HUDEP-2 (cell line): ENCODE measurements around the gene NCBP2L.
A peak's percentile ranks its signal among the peaks of the same experiment; 100 is the strongest.
"Not testable (repeated sequence)": the region's sequence is repeated elsewhere in the genome, so short reads cannot be mapped to it uniquely, and the experiment has no call there.

ENCODE experiments used
- DNase-seq, 76 experiments: peaks; one replicate each; lab custom pipeline; 2025; ENCODE audit not compliant: unreplicated experiment in 76 of 76; lab: John Stamatoyannopoulos, UW

NCBP2L gene

DNA sequence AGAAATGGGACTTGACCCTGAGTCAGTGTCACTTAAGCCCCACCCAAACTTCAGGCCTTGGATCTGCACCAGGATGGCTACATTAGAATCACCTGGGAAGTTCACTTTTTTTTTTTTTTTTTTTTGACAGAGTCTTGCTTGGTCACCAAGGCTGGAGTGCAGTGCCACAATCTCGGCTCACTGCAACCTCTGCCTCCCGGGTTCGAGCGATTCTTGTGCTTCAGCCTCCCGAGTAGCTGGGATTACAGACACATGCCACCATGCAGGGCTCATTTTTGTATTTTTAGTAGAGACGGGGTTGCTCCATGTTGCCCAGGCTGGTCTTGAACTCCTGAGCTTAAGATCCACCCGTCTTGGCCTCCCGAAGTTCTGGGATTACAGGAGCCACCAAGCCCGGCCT lies 3.0 kb downstream of the NCBP2L start:
- no peak for DNase-seq

DNA sequence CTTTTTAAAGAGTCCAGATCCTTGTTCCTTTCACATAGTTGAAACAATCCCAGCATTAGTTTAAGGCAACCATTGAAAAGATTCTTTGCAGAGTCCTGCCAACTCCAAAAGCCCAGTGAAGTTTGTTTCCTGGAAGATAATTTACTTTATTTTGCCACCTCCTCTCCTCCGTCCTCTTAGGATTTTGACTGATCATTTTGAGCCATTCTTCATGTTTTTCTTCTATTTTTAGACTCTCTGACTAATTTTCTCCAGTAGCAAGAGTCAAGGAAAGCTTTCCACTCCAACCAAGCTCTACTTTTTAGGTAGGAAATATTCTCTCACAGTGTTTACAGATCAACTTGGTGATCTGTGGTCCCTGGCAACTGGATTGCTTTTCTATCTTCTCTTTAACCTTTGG lies 10.3 kb downstream of the NCBP2L start:
- DNase-seq, result no peak

DNA sequence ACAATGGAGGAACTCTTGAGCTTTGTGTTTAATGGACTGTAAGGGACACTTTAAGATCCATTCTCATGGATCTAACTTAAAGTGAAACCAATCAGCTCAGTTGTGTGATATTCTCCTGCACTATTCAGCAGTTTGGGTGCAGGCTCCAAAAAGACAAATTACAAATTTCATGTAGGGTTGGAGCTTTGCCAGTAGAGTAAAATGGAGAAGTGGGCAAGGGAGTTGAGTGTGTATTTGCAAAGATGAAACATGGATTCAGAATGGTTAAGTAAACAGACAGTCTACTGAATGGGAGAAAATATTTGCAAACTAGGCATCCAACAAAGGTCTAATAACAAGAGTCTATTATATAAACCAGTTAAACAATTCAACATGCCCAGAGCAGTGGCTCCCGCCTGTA lies 26.9 kb downstream of the NCBP2L start:
- no peak for DNase-seq

DNA sequence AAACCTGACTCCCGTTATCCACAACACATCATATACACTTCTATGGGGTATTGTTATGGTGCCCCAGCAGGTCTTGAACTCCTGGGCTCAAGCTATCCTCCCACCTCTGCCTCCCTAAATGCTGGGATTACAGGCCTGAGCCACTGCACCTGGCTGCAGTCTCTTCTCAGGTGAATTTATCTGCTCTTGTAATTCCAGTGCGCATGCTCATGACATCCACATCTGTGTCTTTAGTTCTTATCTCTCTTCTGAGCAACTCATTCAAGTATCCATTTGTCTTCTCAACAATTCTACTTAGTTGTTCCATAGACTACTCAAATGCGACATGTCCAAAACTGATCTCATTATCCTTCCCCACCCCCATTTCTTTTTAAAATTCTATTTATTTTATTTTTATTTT lies 27.6 kb downstream of the NCBP2L start:
- DNase-seq, result no peak

DNA sequence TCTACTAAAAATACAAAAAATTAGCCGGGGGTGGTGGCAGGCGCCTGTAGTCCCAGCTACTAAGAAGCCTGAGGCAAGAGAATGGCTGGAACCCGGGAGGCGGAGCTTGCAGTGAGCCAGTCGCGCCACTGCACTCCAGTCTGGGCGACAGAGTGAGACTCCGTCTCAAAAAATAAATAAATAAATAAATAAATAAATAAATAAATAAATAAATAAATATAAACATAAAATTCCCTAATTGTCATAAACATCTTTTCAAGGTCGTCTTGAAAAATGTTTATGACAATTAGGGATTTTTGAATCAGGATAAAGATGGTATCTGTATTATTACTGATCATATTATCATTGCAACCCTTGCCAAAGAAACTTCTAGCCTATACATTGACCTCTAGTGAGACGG lies 32.5 kb downstream of the NCBP2L start:
- not testable (repeated sequence) for DNase-seq

DNA sequence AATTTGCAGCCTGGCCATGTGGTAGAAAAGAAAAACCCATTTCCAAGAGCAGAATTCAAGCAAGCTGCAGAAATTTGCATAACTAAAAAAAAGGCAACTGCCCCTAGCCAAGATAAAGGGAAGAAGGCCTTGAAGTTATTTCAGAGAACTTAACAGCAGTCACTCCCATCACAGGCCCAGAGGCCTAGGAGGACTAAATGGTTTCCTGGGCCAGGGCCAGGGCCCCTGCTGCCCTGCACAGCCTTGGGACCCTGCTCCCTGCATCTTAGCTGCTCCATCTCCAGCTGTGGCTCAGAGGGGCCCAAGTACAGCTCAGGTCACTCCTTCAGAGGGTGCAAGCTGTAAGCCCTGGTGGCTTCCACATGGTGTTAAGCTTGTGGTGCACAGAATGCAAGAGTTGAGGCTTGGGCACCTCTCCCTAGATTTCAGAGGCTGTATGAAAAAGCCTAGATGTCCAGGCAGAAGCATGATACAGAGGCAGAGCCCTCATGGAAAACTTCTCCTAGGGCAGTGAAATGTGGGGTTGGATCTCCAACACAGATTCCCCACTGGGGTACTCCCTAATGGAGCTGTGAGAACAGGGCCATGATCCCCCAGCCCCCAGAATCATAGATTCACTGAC lies 41.5 kb downstream of the NCBP2L start:
- DNase-seq, result no peak

DNA sequence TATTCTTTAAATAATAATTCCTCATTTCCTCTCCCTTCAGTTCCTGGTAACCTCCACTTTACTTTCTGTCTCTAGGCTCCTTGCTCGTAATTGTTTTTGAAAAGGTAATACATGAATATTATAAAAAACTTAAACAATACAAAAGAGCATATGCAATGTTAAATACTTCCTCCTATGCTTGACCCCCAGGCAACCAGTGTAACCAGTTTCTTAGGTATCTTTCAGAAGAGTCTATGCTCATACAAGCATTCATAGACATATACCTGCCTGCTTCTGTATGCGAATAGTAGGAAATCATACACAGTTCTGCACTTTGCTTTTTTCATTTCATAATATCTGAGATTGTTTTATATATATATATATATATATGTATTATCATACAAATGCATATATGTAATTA lies 45.5 kb downstream of the NCBP2L start:
- DNase-seq, result no peak

DNA sequence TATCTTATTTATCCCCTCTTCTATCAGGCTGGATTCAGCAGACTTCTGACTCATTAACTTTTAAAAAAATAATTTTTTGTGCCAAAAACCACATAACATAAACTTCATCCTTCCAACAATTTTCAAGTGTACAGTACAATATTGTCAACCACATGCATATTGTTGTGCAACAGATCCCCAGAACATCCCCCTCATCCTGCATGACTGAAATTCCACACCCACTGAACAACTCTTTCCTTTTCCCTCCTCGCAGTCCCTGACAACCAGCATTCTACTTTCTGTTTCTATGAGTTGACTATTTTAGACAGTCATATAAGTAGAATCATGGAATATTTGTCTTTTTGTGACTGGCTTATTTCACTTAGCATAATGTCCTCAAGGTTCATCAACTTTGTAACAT lies 45.9 kb downstream of the NCBP2L start:
- no peak for DNase-seq

DNA sequence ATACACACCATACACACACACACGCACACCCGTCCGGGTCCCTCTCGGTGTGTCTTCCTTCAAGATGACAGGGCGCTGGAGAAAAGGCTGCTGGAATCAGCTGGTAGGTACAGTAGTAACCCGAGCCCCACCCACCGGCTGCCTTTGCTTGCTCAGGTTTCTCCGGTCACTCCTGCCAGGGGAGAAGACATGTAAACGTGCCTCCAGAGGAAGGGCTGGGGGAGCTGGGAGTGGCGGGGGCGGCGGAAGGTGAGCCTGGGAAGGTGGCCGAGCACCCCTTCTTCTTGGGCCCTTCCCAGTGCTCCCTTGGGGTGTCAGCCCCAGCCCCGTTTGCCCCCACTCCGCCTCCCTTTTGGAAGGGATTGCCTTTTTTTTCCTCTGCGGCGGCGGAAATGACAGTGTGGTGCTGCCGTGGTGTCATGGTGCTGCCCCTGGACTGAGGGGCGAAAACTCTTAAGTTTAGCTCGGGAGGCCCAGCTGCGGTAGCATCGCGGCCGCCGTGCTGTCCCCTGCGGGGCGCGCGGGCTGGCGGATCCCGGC lies 48.2 kb downstream of the NCBP2L start, which contains the start of gene MID2:
TSS of gene MID2 (plus strand) at position 169 of the 540 bp plus-strand sequence. CDS start 561 bp downstream, outside the sequence.
- peak in 8 of 76 experiments; percentile 0 to 15 (median 2) for DNase-seq

DNA sequence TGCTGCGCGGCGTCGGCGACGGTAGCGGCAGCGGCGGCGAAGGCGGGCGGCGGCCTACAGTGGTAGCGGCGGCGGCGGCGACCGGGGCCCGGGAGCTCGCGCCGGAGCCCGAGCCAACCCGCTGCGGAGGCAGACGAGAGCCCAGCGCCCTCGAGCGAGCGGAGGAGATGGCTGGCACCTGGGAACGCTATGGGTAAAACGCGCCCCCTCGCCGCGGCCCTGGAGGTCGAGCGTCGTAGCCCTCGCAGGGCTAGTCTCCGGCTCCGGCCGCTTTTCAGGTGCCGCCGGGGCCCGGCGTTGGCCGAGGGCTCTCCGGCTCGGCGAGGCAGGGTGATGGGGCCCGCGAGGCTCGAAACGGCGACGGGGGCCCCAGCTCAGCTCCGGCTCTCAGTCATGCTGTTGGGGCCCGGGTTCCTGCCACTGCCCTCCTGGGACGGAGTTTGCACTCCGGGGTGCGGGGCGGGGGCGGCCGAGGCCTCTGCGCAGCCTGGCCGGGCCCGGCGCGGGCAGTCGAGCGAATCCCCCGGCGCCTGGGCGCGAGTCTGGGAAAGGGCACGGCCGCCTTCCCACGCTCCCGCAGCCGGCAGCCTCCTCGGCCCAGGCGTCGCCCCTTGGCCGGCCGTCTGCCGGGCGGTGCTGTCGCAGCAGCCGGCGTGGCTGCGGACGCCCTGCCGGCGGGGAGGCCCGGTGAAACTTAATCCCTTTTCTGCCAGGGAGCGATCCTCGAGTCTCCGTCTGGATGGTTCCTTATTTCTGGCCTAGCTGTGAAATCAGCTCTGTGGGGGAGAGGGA lies 48.9 kb downstream of the NCBP2L start:
- DNase-seq, result peak in 6 of 76 experiments; percentile 0 to 15 (median 2)

DNA sequence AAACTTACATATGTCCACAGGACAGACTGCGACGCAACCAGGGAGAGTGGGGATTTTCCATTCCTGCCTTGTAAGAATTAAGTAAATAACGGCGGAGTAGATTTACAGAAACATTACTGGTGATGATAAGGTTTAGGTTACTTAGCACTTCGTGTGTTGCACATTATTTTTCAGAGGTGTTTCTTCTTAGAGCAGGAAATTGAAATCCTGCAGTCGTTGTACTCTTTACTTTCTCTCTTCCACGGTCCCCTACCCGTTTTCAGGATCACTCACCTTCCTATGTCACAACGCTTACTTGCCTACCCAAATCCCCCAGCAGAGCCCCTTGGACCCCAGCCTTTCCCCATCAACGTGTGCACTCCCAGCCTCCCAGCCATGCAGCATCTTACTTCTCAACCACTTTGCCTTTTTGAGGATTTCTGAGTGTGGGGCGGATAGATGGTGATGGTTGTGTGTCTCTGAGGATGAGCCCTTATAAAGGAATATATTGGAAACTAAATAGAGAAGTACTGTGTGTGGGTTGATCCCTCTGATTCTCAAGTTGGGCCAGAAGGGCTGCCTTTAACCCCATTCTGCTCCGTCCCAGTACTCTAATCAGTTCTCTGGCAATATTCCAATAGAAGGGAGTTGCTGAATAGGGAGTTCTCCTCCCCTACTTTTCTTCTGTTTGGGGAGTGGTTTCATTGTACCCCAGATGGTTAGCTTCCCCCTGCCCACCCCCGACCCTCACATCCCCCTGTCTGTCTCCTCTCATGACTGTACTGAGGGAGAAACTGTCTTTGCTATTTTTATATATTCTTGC lies 49.7 kb downstream of the NCBP2L start:
- peak in 4 of 76 experiments; percentile 0 to 20 (median 4) for DNase-seq

DNA sequence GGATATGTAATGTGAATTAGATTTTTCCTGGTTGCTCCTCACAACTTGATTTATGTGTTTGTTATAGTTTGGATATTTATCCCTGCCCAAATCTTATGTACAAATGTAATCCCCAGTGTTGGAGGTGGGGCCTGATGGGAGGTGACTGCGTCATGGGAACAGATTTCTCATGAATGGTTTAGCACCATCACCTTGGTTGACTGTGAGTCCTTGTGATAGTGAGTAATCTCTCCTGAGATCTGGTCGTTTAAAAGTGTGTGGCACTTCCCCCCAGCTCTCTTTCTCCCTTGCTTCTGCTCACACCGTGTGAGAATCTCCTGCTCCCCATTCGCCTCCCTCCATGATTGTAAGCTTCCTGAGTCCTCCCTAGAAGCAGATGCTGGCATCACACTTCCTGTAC lies 50.3 kb downstream of the NCBP2L start:
- DNase-seq, result no peak

DNA sequence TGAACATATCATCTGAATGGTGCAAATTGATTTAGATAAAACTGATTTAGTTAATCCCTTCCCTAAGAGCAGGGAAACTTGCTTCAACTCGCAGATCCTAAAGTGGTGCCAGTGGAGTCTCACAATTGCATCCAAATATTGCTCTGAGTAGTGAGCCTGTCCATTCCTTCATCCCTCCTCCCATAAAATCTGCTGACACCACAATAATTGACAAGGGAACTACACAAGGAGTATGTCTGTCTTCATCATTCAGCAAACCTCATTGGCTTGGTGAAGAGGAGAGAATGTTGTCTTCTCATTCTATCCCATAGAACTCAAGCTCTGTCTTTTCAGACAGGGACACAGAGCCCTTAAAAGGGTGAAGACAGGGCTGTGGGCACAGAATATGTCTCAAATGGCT lies 52.3 kb downstream of the NCBP2L start:
- no peak for DNase-seq

DNA sequence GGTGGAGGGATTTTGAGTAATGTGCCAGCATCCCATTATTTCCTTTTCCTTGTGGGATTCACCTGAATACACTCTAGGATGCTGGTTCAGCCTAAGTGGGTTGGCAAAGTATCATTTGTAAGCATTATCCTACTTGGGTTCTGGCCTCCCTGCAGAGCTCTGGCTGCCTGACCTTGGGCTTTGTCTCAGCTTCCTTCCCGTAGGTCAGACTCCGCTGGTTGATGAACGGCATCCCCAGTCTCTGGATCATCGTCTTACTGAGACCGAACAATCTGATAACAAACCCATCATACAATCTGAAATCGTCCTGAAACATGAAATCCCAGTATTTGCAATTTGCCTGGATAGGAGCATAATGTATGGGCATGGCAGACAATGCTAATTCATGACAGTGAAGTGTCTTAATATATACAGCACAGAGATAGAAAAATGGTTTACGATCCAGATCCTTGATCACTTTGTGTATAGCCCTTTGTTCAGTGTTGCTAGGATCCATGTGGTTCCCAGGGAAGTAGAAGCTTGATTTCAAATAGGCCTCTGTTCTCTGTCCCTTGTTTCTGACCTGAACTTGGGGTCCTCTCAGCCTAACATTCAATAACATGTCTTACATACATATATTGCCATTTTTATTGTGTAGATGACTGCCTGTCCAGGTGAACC lies 53.7 kb downstream of the NCBP2L start:
- no peak for DNase-seq

DNA sequence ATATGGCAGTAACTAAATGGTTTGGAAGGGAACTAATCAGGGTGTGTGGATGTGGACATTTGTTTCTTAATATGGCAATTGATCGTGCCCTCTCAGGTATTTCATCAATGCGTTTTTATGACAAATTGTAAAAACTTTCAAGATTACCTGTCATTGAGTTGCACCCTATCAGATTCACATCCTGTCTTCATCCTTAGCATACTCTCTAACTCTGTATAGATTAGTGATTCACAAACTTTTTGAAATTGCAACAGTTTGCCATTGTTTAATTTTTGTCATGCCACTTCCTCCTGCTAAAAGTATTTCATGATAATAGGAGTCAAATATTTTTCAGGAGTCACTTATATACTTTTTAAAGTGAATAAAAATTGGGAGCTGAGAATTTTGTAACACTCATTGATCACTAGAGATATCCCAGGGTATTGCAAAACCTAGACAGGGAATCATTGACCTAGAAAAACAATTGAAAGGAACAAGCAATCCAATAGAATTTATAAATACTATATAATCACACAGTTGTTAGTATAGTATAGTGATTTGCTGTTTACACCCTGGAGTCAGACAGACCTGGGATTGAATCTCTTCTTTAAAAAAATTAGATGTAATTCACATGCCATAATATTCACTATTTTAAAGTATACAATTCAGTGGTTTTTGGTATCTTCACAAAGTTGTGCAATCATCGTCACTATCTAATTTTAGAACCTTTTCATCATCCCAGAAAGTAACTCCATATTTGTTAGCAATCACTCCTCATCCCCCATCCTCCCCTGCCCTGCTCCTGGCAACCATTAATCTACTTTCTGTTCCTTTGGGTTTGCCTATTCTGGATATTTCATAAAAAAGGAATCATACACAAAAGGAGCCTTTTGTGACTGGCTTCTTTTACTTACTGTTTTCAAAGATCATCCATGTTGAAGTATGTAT lies 57.0 kb downstream of the NCBP2L start:
- no peak for DNase-seq

DNA sequence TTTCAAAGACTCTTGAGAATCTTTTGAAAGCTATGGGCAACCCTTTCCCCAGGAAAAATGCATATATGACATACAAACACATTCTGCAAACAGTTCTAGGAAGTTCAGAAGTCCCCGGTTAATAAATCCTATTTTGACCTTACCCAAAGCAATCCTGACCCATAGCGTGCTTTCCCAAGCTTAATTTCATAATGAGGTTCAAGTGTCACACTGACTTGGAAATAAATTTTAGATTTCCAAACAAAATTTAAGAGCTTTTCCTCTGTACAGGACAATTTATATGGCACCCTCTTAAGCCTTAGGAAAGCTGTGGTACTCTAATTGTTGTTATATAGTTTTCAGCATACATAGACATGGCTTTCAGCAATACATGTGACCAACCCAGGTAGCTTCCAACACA lies 59.4 kb downstream of the NCBP2L start:
- no peak for DNase-seq

DNA sequence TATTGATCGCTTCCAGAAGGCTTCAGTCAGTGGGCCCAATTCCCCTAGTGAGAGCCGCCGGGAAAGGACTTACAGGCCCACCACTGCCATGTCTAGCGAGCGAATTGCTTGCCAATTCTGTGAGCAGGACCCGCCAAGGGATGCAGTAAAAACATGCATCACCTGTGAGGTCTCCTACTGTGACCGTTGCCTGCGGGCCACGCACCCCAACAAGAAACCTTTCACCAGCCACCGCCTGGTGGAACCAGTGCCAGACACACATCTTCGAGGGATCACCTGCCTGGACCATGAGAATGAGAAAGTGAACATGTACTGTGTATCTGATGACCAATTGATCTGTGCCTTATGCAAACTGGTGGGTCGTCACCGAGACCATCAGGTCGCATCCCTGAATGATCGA lies 63.4 kb downstream of the NCBP2L start:
- no peak for DNase-seq

DNA sequence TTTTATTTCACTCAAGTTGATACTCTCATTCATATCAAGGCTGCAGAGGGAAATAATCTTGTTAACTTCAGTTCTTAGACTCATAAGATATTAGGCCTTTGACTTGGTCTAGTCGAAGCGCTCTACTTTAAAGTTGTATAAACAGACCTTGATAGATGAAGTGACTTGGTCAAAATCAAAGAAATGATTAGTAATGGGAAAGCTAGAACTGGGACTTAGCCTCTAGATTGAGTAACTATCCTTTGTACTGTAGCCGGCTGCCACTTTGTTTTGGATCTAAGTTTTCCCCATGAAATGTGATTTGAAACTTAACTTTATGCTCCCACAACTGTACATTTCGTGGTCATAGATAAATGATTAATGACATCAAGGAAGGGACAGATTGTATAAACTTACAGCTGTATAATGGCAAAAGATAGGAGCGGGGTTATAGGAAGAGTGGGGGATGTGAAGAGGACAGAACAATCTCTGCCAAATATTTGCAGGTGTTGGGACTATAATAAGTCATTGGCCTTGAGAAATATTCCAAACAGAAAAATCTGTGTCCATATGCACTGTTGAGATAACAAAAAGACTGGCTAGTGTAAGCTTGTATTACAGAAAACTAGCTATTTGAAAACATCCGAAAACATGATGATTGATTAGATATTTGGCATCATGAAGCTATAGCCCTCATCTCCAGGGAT lies 65.3 kb downstream of the NCBP2L start:
- no peak for DNase-seq
